ENCODE measurements around the gene SPATA6.

SPATA6 gene

DNA sequence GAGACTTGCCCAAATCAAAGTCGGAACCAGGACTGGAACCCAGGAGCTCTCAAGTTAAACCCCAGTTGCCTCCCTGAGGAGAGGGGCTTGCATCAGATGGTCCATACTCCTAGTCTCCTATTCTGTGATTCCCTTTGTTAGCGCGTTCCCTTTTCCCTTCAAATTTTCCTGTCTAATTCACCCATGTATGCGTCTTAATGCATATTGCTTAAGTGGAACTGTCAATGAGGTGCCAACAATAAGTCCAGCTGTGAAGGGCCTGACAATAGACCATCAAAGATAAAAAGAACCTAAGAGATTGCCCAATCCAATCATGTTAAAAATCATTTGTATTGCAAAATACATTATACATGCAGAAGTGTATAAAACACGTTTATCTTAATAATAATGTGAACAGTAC, 634 bp upstream of the SPATA6 start:
- DNase-seq (ENCODE audit: low read depth), result no peak
- no peak for TF ChIP-seq CTCF (IDR thresholded peaks at IDR 0.05; ENCODE audit: low read length, missing control alignments)
- peak overlapping the region; percentile 73 for H3K4me3 ChIP-seq (replicated peaks; ENCODE audit: low read depth, low read length)

DNA sequence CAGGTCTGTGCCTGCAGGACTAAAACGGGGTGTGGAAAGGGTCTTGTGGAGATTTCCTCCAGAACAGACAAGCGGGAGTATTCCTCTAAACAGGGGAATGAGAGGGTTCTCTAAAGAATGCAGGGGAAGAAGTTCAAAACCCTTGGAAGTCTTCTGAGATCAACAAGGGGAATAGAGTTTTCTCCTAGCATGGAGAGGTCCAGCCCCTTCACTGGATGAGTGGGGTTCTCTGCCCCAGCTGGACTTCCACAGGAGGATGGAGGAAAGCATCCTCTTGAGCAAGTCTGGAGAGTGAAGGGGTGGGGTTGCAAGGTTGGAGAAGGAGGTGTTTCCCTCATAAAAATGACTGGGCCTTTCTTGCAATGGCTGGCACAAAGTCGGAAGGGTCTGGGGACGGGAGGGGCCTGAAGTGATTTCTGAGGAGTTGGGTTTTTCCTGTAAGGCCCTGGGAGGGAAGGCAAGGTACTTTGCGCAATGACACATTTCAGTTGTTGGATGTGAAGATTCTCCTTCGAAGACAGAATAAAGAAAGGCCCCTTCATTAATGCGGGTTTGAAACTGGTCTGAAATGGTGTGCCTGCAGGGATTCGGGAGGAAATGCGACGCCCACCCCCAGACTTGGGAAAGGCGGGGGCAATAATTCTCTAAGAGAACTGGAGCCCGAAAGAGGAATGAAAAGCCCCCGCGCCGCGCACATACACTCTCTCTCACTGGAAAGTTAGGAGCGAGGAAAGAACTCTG, 884 bp downstream of the SPATA6 start:
- H3K4me3 ChIP-seq (replicated peaks; ENCODE audit: low read depth, low read length), result peak overlapping the region; percentile 73
- no peak for TF ChIP-seq CTCF (IDR thresholded peaks at IDR 0.05; ENCODE audit: low read length, missing control alignments)
- peak; percentile 28 for DNase-seq (ENCODE audit: low read depth)

GRCh38 chr1:48470481-48470855, 1.5 kb downstream of the SPATA6 start:
- H3K4me3 ChIP-seq (replicated peaks; ENCODE audit: low read depth, low read length), result peak overlapping the region; percentile 73
- no peak for TF ChIP-seq CTCF (IDR thresholded peaks at IDR 0.05; ENCODE audit: low read length, missing control alignments)
- peak; percentile 52 for DNase-seq (ENCODE audit: low read depth)

GRCh38 chr1:48469616-48470480, 2.2 kb downstream of the SPATA6 start:
- TF ChIP-seq CTCF (IDR thresholded peaks at IDR 0.05; ENCODE audit: low read length, missing control alignments), result no peak
- peak overlapping the region; percentile 73 for H3K4me3 ChIP-seq (replicated peaks; ENCODE audit: low read depth, low read length)

DNA sequence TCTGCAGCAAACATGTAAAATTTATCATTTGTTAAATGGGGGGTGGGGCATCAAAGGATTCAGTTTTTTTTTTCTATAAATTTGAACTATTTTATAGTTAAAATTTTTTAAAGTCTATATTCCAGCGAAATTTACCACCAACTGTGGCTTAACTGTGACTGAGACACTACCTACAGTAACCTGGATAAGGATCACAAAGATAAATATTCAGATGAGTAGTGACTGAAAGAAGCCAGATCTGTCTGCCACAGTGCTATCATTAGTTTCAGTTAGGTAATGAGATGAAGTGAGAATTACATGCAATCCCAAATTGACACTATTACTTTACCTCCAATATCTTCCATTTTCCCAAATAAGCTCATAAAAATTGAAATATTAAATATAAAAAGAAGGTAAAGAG, 5.4 kb downstream of the SPATA6 start:
- no peak for TF ChIP-seq CTCF (IDR thresholded peaks at IDR 0.05; ENCODE audit: low read length, missing control alignments)
- no peak overlapping the region for H3K4me3 ChIP-seq (replicated peaks; ENCODE audit: low read depth, low read length)
- DNase-seq (ENCODE audit: low read depth), result no peak

More at GRCh38 chr1:48469616-48470480, 2.2 kb downstream of the SPATA6 start:
- peak; percentile 87 for DNase-seq (ENCODE audit: low read depth)

GRCh38 chr1:48462716-48463302, 9.2 kb downstream of the SPATA6 start:
- DNase-seq (ENCODE audit: low read depth), result no peak
- H3K4me3 ChIP-seq (replicated peaks; ENCODE audit: low read depth, low read length), result no peak overlapping the region
- TF ChIP-seq CTCF (IDR thresholded peaks at IDR 0.05; ENCODE audit: low read length, missing control alignments), result no peak
